Sigmoid colon (tissue), 4 donors: ENCODE data around the gene C16orf87.

Experiments
- POLR2AphosphoS5 ChIP-seq, 4 donors: sonication (generic); formaldehyde crosslinking; IDR thresholded peaks; one replicate each; pipeline ENCODE4 v1.6.1; 2017; ENCODE audit warnings: antibody characterized with exemption in 4 of 4
- TF ChIP-seq, protein P1 (sequence below), 4 experiments: fragments of 450-650 bp in 3 of 4; fragments of 200-600 bp in 1 of 4; IDR thresholded peaks; one replicate each; pipeline ENCODE4 v1.5.1; 2016 to 2019; ENCODE audit warnings: antibody characterized with exemption in 4 of 4, mild to moderate bottlenecking in 3 of 4, moderate library complexity in 2 of 4

DNA sequence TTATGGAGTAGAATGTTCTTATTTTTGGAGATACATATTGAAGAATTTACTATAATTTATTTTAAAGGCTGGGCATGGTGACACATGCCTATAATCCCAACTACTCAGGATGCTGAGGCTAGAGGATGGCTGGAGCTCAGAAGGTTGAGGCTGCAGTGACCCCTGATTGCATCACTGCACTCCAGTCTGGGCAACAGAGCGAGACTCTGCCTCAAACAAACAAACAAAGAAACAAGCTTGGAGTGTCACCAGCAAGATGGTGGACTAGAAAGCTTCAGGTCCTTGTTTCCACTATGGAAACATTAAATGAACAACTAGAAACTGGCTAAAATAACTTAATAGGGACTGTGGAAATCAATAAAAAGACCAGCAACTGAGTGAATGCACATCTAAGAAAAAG, 35.3 kb upstream of the C16orf87 start:
- TF ChIP-seq, protein P1, sequence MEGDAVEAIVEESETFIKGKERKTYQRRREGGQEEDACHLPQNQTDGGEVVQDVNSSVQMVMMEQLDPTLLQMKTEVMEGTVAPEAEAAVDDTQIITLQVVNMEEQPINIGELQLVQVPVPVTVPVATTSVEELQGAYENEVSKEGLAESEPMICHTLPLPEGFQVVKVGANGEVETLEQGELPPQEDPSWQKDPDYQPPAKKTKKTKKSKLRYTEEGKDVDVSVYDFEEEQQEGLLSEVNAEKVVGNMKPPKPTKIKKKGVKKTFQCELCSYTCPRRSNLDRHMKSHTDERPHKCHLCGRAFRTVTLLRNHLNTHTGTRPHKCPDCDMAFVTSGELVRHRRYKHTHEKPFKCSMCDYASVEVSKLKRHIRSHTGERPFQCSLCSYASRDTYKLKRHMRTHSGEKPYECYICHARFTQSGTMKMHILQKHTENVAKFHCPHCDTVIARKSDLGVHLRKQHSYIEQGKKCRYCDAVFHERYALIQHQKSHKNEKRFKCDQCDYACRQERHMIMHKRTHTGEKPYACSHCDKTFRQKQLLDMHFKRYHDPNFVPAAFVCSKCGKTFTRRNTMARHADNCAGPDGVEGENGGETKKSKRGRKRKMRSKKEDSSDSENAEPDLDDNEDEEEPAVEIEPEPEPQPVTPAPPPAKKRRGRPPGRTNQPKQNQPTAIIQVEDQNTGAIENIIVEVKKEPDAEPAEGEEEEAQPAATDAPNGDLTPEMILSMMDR (IDR thresholded peaks at IDR 0.05) = no peak
- no peak for TF ChIP-seq POLR2AphosphoS5 (IDR thresholded peaks at IDR 0.05)
